Prostate gland (tissue), 2 donors: ENCODE data around the gene RGS3.

ENCODE experiments used
- POLR2AphosphoS5 ChIP-seq: sonication (generic); formaldehyde crosslinking; IDR thresholded peaks from one replicate; pipeline ENCODE4 v1.6.1; 2017; ENCODE audit warnings: antibody characterized with exemption
- TF ChIP-seq, protein P1 (sequence below), 4 experiments: fragments of 200-600 bp in 2 of 4; fragments of 450-650 bp in 2 of 4; sonication (generic) in 2 of 4; IDR thresholded peaks; 1 replicate in 3 of 4; 2 replicates in 1 of 4; pipeline ENCODE4 v1.5.1; 2016 to 2019; ENCODE audit warnings: antibody characterized with exemption in 4 of 4, mild to moderate bottlenecking in 2 of 4, moderate library complexity in 2 of 4

DNA sequence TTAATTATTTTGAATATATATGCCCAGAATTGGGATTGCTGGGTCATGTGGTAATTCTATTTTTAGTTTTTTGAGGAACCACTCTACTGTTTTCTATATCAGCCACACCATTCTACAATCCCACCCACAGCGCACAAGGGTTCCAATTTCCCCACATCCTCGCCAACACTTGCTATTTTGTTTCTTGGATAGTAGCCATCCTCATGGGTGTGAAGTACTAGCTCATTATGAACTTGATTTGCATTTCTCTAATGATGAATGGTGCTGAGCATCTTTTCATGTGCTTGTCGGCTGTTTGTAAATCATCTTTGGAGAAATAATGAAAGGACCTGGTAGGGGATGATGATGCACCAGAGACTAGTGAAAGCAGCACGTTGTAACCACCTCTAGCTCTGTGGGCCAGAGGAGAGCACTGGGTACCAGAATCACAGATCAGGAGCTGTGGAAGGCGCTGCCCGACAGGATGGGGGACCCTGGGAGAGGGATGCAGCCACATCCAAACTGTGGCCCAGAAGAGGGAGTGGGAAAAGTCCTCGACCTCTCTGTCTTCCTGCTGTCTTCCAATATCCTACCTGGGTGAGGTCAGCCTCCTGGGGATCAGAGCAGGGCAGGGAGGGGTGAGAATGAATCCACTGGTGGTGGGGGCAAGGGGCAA lies 155.4 kb downstream of the RGS3 start:
- TF ChIP-seq, protein P1, sequence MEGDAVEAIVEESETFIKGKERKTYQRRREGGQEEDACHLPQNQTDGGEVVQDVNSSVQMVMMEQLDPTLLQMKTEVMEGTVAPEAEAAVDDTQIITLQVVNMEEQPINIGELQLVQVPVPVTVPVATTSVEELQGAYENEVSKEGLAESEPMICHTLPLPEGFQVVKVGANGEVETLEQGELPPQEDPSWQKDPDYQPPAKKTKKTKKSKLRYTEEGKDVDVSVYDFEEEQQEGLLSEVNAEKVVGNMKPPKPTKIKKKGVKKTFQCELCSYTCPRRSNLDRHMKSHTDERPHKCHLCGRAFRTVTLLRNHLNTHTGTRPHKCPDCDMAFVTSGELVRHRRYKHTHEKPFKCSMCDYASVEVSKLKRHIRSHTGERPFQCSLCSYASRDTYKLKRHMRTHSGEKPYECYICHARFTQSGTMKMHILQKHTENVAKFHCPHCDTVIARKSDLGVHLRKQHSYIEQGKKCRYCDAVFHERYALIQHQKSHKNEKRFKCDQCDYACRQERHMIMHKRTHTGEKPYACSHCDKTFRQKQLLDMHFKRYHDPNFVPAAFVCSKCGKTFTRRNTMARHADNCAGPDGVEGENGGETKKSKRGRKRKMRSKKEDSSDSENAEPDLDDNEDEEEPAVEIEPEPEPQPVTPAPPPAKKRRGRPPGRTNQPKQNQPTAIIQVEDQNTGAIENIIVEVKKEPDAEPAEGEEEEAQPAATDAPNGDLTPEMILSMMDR (IDR thresholded peaks at IDR 0.05) = no peak
- no peak for TF ChIP-seq POLR2AphosphoS5
